Activated CD8-positive, alpha-beta memory T cell treated with anti-CD3 and anti-CD28 coated beads for 1 hour (primary cell): Measurements from ENCODE around the gene MBP.

Experiments used
- DNase-seq, 2 donors: peaks; one replicate each; pipeline ENCODE4 v3.0.0-alpha.2; 2020; ENCODE audit warnings: low read depth in 1 of 2; ENCODE audit errors: extremely low read depth in 1 of 2

Gene MBP

DNA sequence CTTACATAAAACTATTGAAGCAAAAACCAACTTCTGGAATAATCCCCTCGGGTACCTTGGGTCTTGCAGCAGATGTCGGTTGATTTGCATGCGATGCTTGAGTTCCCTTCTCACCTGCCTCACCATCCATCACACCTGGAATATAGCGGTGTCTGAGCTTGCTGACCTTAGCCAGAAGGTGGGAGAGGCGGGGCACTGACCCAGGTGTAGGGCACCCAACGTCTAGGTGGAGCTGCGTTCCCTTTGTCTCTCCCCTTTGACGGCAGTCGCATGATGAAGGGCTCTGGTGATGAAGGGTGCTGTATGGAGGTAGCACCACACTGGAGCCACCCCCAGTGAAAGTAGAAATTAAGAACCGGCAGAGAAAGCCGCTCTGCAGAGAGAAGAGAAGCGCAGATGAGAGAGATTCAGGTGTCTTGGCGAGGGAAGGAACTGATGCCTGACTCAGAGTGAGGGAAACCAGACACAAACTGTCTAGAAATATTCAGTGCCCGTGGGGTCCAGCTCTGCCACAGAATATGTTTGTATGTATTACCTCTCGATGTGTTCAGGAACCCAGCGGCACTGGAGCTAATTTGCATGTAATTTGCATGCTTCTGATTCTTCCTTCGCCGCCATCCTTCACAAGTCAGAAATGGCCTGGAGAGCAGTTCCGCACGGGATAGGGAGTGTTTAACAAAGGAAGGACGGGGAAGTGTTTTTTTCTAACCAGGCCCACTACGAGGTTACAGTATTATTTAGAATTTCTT lies 19.4 kb upstream of the MBP start:
- DNase-seq, result no peak

DNA sequence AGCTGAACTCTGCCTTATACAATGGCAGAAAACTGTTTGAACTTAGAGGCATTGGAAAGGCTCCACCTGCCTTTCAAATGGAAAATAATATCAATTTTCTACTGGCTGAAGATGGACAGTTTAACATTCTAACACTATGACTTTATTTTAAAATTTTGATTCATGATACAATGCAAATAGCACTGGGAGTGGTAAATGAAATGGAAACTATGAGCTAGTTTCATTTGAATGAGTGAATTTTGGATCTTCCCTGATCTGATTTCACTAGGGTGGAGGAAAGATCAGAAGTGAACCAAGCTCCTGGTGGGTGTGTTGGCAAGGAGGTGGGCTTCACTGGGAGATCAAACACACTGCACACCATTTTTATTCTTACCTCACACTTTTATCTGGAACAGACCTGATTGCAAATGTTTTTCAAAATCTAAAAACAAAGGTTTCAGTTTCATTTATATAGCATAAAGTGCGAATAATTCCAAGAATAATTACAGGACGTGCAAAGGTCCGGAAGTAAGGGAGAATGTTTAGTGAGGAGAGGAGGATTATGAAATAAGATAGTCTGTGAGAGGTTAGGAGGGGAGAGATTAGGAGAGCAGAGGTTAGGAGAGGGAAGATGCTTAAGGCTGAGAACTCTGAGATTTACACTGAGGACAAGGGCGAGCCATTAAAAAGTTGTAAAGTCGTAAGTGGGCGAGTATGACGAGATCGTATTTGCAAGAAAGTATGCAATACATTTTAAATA lies 18.6 kb upstream of the MBP start:
- DNase-seq, result no peak

- DNase-seq, result no peak
Measured at GRCh38 chr18:77150588-77150987, 18.0 kb upstream of the MBP start.

DNA sequence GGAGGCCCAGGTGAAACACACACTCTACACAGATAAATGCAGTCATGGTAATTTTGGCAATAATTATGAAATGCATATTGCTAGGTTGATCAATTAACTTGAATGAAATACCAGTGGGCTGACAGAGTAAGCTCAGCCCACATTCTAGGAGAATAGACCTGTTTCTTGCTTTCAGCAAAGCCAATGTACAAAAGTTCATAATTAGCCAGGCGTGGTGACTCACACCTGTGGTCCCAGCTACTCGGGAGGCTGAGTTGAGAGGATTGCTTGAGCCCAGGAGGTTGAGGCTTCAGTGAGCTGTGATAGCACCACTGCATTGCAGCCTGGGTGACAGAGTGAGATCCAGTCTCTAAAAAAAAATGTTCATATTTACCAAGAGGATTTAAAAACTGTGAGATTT lies 15.7 kb upstream of the MBP start:
- DNase-seq, result no peak

GRCh38 chr18:77147418-77147852 lies 14.9 kb upstream of the MBP start:
- DNase-seq, result no peak

- DNase-seq, result no peak
Measured at GRCh38 chr18:77146249-77147080, 13.9 kb upstream of the MBP start.

- DNase-seq, result no peak
Measured at GRCh38 chr18:77145364-77145901, 12.8 kb upstream of the MBP start.

GRCh38 chr18:77144451-77145118 lies 12.0 kb upstream of the MBP start:
- no peak for DNase-seq

DNA sequence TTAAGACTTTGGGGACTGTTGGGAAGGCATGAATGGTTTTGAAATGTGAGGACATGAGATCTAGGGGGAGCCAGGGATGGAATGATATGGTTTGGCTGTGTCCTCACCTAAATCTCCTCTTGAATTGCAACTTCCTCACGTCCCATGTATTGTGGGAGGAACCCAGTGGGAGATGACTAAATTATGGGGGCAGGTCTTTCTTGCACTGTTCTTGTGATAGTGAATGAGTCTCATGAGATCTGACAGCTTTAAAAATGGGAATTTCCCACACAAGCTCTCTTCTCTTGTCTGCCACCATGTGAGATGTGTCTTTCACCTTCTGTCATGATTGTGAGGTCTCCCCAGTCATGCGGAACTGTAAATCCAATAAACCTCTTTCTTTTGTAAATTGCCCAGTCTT lies 11.5 kb upstream of the MBP start:
- DNase-seq, result no peak

DNA sequence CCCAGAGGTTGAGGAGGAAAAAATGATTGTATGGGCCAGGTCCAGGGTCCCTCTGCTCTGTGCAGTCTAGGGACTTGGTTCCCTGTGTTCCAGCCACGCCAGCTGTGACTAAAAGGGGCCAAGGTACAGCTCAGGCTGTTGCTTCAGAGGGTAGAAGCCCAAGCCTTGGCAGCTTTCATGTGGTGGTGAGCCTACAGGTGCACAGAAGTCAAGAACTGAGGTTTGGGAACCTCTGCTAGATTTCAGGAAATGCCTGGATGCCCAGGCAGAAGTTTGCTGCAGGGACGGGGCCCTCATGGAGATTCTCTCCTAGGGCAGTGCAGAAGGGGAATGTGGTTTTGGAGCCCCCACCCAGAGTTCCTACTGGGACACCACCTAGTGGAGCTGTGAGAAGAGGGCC lies 10.6 kb upstream of the MBP start:
- DNase-seq, result no peak

GRCh38 chr18:77141401-77142118 lies 9.0 kb upstream of the MBP start:
- no peak for DNase-seq

- DNase-seq, result no peak
Measured at GRCh38 chr18:77140439-77141109, 8.0 kb upstream of the MBP start.

GRCh38 chr18:77140030-77140429 lies 7.4 kb upstream of the MBP start:
- DNase-seq, result no peak

DNA sequence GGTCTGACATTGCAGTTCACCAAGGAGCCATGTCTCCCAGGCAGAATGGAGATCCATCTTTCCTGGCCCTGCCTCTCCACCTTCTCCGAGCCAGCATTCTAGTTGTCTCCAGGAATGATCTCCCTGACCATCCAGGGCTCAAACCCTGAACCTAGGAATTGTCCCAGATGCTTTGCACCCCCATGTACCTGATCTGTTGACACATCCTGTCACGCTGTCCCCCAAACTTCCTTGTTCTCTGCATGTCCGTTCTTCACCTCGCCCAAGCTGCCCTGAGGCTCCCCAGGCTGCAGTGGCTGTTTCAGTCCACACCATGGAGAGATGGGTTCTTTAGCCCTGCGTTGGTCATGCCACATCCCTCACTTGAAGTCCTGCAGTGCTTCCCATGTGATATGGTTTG lies 7.0 kb upstream of the MBP start:
- no peak for DNase-seq

DNA sequence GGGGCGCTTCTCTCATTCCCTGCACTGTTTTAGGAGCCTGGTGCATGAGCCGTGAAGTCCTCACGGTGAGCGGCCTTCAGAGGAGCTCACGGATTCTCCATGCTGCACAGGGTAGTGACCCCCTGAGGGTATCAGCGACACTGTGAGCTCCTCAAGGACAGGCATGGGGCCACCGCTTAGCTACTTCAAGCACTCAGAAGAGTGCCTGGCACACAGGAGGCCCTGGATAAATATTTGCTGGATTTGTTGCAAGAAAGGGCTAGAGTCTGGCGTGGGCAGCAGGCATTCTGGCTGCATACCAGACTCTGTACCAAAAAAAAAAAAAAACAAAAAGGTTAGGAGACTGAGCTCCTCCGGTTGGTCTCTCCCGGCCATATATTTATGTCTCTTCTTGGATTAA lies 5.7 kb upstream of the MBP start:
- no peak for DNase-seq

- no peak for DNase-seq
Measured at GRCh38 chr18:77137851-77138250, 5.3 kb upstream of the MBP start.

DNA sequence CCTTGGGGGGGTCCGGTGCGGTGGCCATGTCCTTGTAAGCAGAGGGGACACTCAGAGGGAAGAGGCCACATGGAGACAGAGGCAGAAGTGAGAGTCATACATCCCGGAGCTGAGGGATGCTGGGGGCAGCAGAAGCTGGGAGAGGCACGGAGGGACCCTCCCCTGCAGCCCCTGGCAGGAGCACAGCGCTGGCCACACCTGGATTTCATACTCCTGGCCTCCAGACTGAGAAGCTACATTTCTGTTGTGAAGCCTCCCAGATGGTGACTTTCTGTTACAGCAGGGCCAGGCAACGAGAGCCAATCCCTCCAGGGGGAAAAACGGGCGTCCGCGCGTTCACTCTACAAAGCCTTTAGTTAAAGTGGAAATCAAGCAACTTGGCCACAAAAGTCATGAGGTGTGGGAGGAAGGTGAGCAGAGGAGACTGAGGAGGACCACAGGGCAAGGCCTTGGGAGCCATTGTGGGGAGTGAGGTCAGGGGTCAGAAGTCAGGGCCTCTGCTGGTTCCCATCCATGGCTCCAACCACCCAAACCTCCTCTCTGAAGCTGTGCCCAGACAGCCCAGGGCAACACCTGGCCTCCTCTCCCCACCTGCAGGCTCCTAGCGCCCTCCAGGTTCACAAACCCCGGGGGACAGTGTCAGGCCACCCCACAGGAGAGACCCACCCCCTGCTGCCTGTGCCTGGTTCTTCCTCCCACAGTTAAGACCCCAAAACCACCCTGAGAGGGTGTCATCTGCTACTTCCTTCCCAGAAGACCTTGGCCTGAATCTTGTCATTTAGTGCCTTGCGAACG lies 4.5 kb upstream of the MBP start:
- no peak for DNase-seq

DNA sequence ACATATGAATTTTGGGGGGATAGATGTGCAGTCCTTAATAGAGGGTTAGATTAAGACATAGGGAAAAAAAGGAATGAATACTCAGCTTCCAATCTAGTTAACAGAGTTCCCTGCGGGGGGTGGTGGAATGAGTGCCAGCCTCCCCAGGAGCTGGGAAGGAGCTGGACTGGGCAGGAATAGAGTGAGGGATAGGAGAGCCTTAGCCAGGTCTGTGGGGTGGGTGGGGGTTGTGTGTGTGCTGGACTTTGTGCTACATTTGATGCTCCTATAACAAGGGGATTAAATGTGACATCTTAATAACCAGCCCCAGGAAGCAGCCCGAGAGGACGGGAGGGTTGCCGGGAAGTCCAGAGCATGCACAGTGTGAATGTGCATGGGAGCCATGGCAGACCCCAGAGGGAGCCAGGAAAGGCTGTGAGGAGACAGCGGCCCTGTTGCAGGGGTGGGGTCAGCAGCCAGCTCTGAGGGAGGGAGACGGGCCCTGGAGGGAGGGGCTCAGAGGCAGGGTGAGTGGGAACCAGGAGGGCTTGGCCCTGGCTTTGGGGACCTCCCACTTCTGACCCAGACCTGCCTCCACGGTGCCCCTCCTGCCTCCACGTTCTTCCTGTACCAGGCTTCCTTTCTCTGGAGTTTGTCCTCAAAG lies 3.6 kb upstream of the MBP start:
- DNase-seq, result no peak
